T-helper 2 cell treated with Interferon-gamma antibody and Interleukin-4, amounts not matched to agents 100 ng/mL and 5 ng/mL, for 36 hours (primary cell): ENCODE data around the gene TSKU. TPM values are rescaled to one million over a fixed set of nuclear protein-coding genes. Genes with fewer than 3 reads are reported as not detected.

Experiments used
- intact Hi-C: fragments of 100-400 bp; cut with micrococcal nuclease; formaldehyde crosslinking; loops from one replicate; pipeline ENCODE4 v1.15.1; 2023
- total RNA-seq: library from RNA; stranded (reverse); gene quantifications from 2 replicates; pipeline ENCODE4 v1.2.3, GENCODE V29; 2022

TSKU gene
- total RNA-seq, 1 donor from 2014 or later, result 2.3 TPM

DNA sequence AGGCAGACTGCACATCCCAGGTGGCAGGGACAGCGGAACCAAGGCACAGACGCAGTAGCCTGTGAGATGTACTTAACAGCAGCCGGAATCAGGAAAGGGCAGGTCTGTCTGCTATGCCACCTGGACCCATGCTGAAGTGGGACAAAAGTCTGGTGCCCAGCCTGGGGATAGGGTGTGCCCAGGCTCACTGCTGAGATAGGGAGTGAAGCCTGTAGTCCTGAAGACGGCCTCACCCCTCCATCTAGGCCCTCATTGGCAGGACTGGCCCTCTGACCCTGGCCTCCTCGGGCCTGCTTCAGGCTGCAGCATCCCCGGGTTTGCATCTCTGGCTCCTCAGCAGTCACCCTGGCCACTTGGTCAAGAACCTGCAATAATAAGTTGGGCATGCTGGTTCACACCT lies 32.4 kb upstream of the TSKU start:
- intact Hi-C loops, result no loop called here

- intact Hi-C loops, result no loop called here
These were observed 30.6 kb upstream of the TSKU start for GRCh38 chr11:76752321-76753143.

GRCh38 chr11:76753449-76753848 lies 29.7 kb upstream of the TSKU start:
- intact Hi-C loops, result no loop called here

DNA sequence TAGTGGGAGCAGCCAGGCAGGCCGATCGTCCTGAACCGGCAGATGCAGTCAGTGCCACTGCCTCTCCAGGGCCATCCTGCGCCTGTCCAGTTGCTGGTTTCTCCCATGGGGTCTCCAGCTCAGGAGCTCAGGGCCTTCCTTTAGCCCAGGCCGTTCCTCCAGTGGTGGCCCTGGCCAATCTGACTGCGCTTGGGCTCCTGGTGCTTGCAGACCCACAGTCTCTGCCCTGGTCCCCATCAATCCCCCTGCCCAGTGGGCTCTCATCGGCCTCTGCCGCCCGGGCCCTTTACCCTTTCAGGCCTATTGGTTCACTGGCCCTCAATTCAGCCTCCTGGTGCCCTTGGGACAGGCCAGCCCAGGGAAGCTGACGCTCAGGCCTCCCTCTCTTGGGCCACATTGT lies 29.2 kb upstream of the TSKU start:
- intact Hi-C loops, result no loop called here

- intact Hi-C loops, result no loop called here
These were observed 26.8 kb upstream of the TSKU start for GRCh38 chr11:76756341-76756741.

GRCh38 chr11:76758311-76758710 lies 24.8 kb upstream of the TSKU start:
- intact Hi-C loops, result no loop called here

- intact Hi-C loops, result no loop called here
These were observed 24.1 kb upstream of the TSKU start for GRCh38 chr11:76759092-76759491.

- intact Hi-C loops, result no loop called here
These were observed 23.6 kb upstream of the TSKU start for GRCh38 chr11:76759517-76759916.

GRCh38 chr11:76760236-76760635 lies 22.9 kb upstream of the TSKU start:
- intact Hi-C loops, result no loop called here

- intact Hi-C loops, result no loop called here
These were observed 21.3 kb upstream of the TSKU start for GRCh38 chr11:76761718-76762355.

DNA sequence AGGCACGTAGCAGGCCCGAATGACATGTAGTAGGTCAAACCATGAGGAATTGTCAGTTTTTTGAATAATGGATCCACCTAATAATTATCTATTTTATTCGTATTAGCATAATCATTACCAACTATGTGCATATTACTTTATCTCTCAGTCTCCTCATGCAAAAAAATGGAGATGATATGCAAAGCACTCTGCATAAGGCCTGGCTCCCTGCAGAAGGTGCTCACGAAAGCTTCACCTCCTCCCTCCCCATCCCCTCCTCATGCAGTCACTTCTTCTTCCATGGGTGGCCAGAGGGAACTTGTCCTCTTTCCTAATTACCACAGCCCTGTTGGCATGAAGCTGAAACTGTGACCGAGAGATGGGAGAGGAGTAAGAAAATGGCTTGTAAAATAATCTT lies 20.8 kb upstream of the TSKU start:
- intact Hi-C loops, result no loop called here

DNA sequence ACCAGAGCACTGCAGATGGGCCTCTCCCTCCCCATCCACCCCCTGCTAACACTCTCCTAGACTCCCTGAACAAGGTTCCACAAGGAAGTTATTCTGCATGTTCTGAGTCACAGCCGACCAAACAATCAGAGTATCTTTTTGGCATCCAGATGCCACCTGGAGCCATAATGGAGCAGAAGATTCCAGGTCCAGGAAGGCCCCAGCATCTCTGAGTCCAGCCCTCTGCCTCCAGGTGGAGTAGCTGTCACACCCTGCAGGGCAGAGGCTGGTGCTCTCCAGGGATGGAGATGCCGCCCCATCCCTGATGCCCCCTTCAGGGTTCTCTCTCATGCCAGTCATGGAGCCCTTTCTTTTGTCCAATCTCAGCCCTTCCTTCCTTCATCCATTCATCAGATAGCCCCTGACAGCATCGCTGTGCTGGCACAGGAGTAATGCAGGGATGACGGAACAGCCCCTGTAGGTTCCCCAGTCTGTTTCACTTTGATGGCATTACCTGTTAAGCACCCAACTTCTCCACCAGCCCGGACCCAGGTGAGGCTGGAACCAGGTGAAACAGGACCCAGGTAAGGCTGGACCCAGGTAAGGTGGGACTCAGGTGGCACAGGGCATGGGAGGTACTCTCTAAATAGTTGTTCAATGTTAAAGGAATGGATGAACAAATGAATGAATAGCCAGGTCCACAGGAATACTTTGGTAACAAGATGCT lies 20.1 kb upstream of the TSKU start:
- intact Hi-C loops, result no loop called here

DNA sequence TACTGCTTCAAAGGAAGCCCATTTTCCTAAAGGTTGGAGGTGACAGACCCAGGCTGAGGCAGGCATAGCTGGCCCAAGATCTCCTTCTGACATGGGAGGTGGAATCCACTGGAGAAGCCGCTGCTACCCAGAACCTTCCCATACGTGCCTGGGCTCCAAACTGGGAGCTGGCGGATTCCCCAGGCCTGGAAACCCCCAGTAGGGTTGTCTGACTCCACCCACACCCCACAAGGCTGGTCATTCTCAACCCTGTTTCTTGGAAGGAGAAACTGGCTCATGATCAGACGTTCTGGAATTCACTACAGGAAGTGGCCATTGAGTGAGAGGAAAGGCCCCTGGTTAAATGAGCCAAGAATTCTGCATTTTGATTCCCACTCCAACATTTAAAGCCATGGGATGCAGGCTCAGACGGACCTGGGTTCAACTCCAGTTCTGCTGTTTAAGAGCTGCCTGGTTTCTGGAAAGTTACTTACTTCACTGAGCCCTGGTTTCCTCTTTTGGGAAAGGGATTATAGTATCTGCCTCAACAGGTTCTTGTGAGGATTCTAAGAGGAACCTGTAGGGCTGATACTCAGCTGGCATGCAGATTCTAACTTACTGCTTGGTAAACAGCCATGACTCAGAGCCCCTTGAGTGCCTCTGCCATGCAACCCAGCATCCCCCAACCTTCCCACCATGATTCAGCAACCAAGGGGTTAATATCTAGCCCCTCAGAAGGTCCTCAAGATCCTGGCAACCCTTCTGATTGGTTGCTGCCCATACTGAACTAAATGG lies 19.4 kb upstream of the TSKU start:
- intact Hi-C loops, result no loop called here

DNA sequence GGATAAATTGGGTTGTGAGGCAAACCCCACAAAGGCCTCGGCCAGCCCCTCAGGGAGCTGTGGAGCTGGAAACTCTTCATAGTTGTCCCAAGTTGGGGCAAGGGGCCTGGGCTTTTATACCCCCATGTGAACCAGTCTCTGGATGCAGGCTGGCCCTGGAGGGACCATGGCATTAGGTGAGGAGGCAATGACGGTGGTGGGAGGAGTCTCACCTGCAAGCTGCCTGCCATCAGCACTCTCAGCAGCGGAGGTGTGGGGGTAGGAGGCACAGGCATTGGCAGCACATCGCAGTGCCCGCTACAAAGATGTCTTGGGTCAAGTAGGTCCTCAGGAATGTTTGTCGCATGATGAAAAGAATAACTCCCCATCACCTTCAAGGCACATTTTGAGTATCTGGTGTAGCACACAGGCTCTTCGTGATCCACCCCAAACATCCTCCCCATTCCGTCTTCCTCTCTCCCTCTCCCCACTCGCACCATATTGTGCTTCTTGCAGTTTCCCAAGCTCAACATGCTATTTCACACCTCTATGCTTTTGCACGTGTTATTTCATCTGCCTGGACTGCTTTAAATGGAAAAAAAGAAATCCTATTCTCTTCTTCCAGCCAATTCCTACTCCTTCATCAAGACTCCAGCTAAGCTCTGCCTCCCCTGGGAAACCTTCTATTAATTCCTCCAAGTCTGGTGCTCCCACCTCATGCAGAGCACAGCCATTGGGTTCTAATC lies 18.1 kb upstream of the TSKU start:
- intact Hi-C loops, result no loop called here

- intact Hi-C loops, result no loop called here
These were observed 17.2 kb upstream of the TSKU start for GRCh38 chr11:76765863-76766350.

DNA sequence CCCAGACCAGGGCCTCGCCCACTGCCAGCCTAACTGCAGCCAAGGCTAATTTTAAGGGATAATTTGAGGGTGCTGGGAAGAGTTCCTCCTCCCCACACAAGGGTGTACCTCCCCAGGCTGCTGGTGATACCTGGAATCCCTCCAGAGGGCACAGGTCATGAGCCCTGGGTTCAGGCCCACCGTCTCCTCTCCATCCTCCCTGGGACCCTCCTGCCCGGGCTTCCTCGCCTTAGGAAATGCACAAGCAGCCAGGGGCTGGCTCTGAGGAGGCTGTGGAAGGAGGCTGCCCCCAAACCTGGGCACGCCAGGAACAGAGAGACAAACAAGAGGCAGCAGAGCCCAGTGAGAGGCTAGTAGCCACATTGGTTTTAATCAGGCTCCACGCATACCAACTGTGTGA lies 16.6 kb upstream of the TSKU start:
- intact Hi-C loops, result no loop called here

- intact Hi-C loops, result no loop called here
These were observed 15.5 kb upstream of the TSKU start for GRCh38 chr11:76767659-76768058.

- intact Hi-C loops, result no loop called here
These were observed 14.9 kb upstream of the TSKU start for GRCh38 chr11:76768088-76768908.

DNA sequence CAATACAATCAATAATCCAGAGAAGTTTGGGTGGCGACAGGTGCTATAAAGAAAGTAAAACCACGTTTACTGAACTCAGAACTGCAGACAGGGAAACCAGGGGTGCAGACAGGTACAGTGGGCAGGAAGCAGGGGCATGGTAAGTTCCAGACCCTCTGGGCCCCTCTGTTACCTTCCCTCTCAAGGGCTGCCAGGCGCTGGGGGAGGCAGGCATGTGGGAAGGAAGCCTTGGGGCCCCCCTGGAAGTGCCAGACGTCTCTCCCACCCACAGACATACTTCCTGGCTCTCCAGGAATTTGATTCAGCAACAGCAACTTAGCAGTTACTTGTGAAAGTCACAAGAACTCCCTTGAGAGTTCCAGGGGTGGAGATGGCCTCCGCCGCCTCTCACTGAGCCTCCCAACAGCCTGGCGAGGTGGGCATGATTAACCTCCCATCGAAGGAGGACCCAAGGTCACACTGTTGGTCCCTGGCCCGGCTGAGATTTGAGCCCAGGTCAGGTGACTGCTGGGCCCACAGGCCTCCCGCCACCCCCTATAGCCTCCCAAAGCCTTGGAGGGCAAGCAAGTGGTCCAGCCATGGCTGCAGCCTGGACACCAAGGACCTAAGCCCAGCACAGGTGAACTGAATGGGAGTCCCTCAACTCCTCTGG lies 14.1 kb upstream of the TSKU start:
- intact Hi-C loops, result no loop called here
